Endothelial cell of umbilical vein (primary cell): ENCODE results near the gene RGPD4. TPM values are rescaled to one million over a fixed set of nuclear protein-coding genes. Genes with fewer than 3 reads are reported as not detected.

Source experiments
- BruUV-seq: library from RNA; stranded (reverse); fragments of 400-500 nt; replicated peaks from 2 replicates; lab custom pipeline; 2021; lab: Mats Ljungman, UMichigan
- CTCF ChIA-PET: fragments of 300-600, 350-600 bp; sonication (Branson Sonifier 250); formaldehyde crosslinking; loops from one replicate; lab custom pipeline; 2021; ENCODE audit warnings: antibody characterized with exemption, inconsistent platforms; lab: Charles Lee
- POLR2A ChIA-PET: fragments of 300-600, 350-600 bp; sonication (Branson Sonifier 250); formaldehyde crosslinking; loops from one replicate; lab custom pipeline; 2021; ENCODE audit warnings: antibody characterized with exemption, inconsistent platforms; lab: Charles Lee
- DNase-seq: peaks from one replicate; pipeline ENCODE4 v3.0.0-alpha.2; 2011; ENCODE audit warnings: low read depth, low spot score
- FAIRE-seq: peaks from 2 replicates; lab custom pipeline; 2011; peaks lifted over from hg19 to GRCh38; lab: Jason Lieb, UNC
- H2AFZ ChIP-seq: 2 replicates; pipeline ENCODE4 v1.6.0; 2012; ENCODE audit warnings: low read depth, low read length, control low read depth, inconsistent platforms
- H3K27ac ChIP-seq: 2 replicates; pipeline ENCODE4 v1.5.1; 2011; ENCODE audit warnings: low read depth, mild to moderate bottlenecking, control low read depth, low read length, moderate library complexity; ENCODE audit not compliant: insufficient read depth
- H3K27me3 ChIP-seq, 2 experiments: 2 replicates each; pipeline versions ENCODE4 v1.6.0 to v1.6.1; 2011; ENCODE audit warnings: low read length in 2 of 2, mixed read lengths in 1 of 2; ENCODE audit not compliant: control insufficient read depth in 2 of 2, insufficient read depth in 2 of 2
- H3K36me3 ChIP-seq, 2 experiments: 2 replicates in 1 of 2; 3 replicates in 1 of 2; pipeline ENCODE4 v1.5.1; 2011; ENCODE audit warnings: low read length in 2 of 2, mild to moderate bottlenecking in 1 of 2, moderate library complexity in 1 of 2; ENCODE audit not compliant: control insufficient read depth in 2 of 2, insufficient read depth in 2 of 2; ENCODE audit errors: extremely low read depth in 1 of 2
- H3K4me1 ChIP-seq: 3 replicates; pipeline ENCODE4 v1.5.1; 2011; ENCODE audit warnings: mild to moderate bottlenecking, low read length; ENCODE audit not compliant: control insufficient read depth, insufficient read depth; ENCODE audit errors: extremely low read depth
- H3K4me2 ChIP-seq: 2 replicates; pipeline ENCODE4 v1.6.1; 2011; ENCODE audit warnings: low read length, control low read depth, mixed read lengths; ENCODE audit not compliant: insufficient read depth
- H3K4me3 ChIP-seq, 3 experiments: fragments of 200-600 bp in 1 of 3; sonication (generic), shearing (Covaris generic) in 1 of 3; replicated peaks in 1 of 3; 2 replicates each; pipeline ENCODE4 v1.5.1; 2011 to 2016; ENCODE audit warnings: control low read depth in 3 of 3, low read length in 3 of 3, mild to moderate bottlenecking in 2 of 3, inconsistent platforms in 1 of 3, low read depth in 1 of 3, moderate library complexity in 1 of 3; ENCODE audit not compliant: insufficient read depth in 1 of 3
- H3K79me2 ChIP-seq: 2 replicates; pipeline ENCODE4 v1.6.0; 2012; ENCODE audit warnings: low read length, inconsistent platforms; ENCODE audit not compliant: control insufficient read depth, insufficient read depth
- H3K9ac ChIP-seq: replicated peaks from 2 replicates; pipeline ENCODE3; 2011; ENCODE audit warnings: low read length, control low read depth; ENCODE audit not compliant: insufficient read depth; ENCODE audit errors: extremely low read depth
- H3K9me1 ChIP-seq: replicated peaks from 3 replicates; pipeline ENCODE4 v1.6.0; 2011; ENCODE audit warnings: mild to moderate bottlenecking, low read length; ENCODE audit not compliant: control insufficient read depth, insufficient read depth; ENCODE audit errors: extremely low read depth
- H3K9me3 ChIP-seq: replicated peaks from 2 replicates; pipeline ENCODE4 v1.5.1; 2012; ENCODE audit warnings: low read length, inconsistent platforms; ENCODE audit not compliant: control insufficient read depth, insufficient read depth
- H4K20me1 ChIP-seq: replicated peaks from 2 replicates; pipeline ENCODE3; 2011; ENCODE audit warnings: mild to moderate bottlenecking, low read length; ENCODE audit not compliant: control insufficient read depth, insufficient read depth; ENCODE audit errors: extremely low read depth
- CTCF ChIP-seq, 2 donors: IDR thresholded peaks; 1 replicate in 1 of 2; 2 replicates in 1 of 2; pipeline ENCODE4 v1.5.1; 2011; ENCODE audit warnings: low read length in 2 of 2, mild to moderate bottlenecking in 2 of 2, moderate library complexity in 2 of 2, control low read depth in 1 of 2, inconsistent platforms in 1 of 2, low read depth in 1 of 2; ENCODE audit not compliant: insufficient read depth in 1 of 2; ENCODE audit errors: extremely low read depth in 1 of 2
- EZH2 ChIP-seq: IDR thresholded peaks from 2 replicates; pipeline ENCODE4 v1.6.1; 2012; ENCODE audit warnings: borderline replicate concordance, low read depth, mild to moderate bottlenecking, moderate library complexity, low read length, inconsistent platforms; ENCODE audit not compliant: severe bottlenecking
- FOS ChIP-seq: IDR thresholded peaks from 2 replicates; pipeline ENCODE4 v1.6.1; 2011; ENCODE audit warnings: mild to moderate bottlenecking, low read length, moderate library complexity, borderline replicate concordance; ENCODE audit not compliant: insufficient read depth
- GATA2 ChIP-seq: IDR thresholded peaks from 2 replicates; pipeline ENCODE4 v1.7.0; 2011; ENCODE audit warnings: low read depth, mild to moderate bottlenecking, moderate library complexity, mixed read lengths, low read length; ENCODE audit not compliant: insufficient read length, insufficient read depth
- JUN ChIP-seq: IDR thresholded peaks from 2 replicates; pipeline ENCODE4 v1.6.1; 2011; ENCODE audit warnings: borderline replicate concordance, low read depth; ENCODE audit not compliant: insufficient read length, insufficient read depth
- MAX ChIP-seq: IDR thresholded peaks from 2 replicates; pipeline ENCODE4 v1.6.1; 2011; ENCODE audit not compliant: insufficient read depth, insufficient read length
- MYC ChIP-seq: IDR thresholded peaks from one replicate; pipeline ENCODE4 v1.6.1; 2011; ENCODE audit warnings: mild to moderate bottlenecking, low read depth, low read length
- POLR2A ChIP-seq: IDR thresholded peaks from 2 replicates; pipeline ENCODE4 v1.6.1; 2012; ENCODE audit warnings: low read depth, mild to moderate bottlenecking, control low read depth, low read length
- POLR2AphosphoS5 ChIP-seq: IDR thresholded peaks from 2 replicates; pipeline ENCODE4 v1.6.1; 2012; ENCODE audit warnings: low read depth, mild to moderate bottlenecking, control low read depth, low read length, moderate library complexity; ENCODE audit not compliant: insufficient read depth
- dilution Hi-C: fragments of 300-500 bp; cut with MboI; formaldehyde crosslinking; loops from one replicate; pipeline ENCODE4 v1.15.0; 2019; ENCODE audit warnings: low sequenced_read_pairs; ENCODE audit not compliant: extremely low pct_ligation_motif_present
- intact Hi-C: fragments of 100-400 bp; cut with micrococcal nuclease; formaldehyde crosslinking; loops from one replicate; pipeline ENCODE4 v1.10.0; 2022
- polyA plus RNA-seq, 4 experiments: library from polyadenylated mRNA; depleted of rRNA in 3 of 4; stranded (reverse) in 3 of 4; unstranded in 1 of 4; fragments of >200 nt; gene quantifications; 2 replicates each; pipeline versions ENCODE4 v1.2.1 to v1.2.3, GENCODE V29; 2011 to 2012; ENCODE audit warnings: missing spikeins in 1 of 4
- total RNA-seq: library from RNA; stranded (reverse); gene quantifications from 2 replicates; pipeline ENCODE4 v1.2.3, GENCODE V29; 2021

Gene RGPD4
- total and polyA plus RNA-seq, 2 donors (not counting 3 experiments of a cell fraction or from before 2014, with no cell fraction given) = not detected

GRCh38 chr2:107810734-107811133 is 16.0 kb upstream of the RGPD4 start:
- dilution Hi-C loops (no loop called here), intact Hi-C loops (no loop called here)
- no peak overlapping the region for H3K9ac ChIP-seq
- H3K4me3 ChIP-seq = no peak overlapping the region
- FAIRE-seq (no peak), DNase-seq (no peak)
- no peak overlapping the region for H2AFZ ChIP-seq
- H3K9me3 ChIP-seq = no peaks in the 10 kb centered on the region
- no peaks in the 10 kb centered on the region for H3K9me1 ChIP-seq
- no peaks in the 10 kb centered on the region for H4K20me1 ChIP-seq
- CTCF ChIA-PET = no interaction called here
- no peak for TF ChIP-seq MYC
- TF ChIP-seq GATA2 = no peak
- TF ChIP-seq POLR2AphosphoS5 = no peak
- H3K27me3 ChIP-seq = no peaks in the 10 kb centered on the region
- no peak overlapping the region for H3K27ac ChIP-seq
- H3K79me2 ChIP-seq = no peaks in the 10 kb centered on the region
- H3K4me2 ChIP-seq = no peak overlapping the region
- no peaks in the 10 kb centered on the region for H3K4me1 ChIP-seq
- no peaks in the 10 kb centered on the region for H3K36me3 ChIP-seq
- BruUV-seq = no TSS peak
- POLR2A ChIA-PET = no interaction called here

- FAIRE-seq = no peak
- Histone ChIP-seq H3K27ac (no peak overlapping the region), H3K79me2 (no peaks in the 10 kb centered on the region), H3K9me3 (no peaks in the 10 kb centered on the region), H3K27me3 (no peaks in the 10 kb centered on the region), H4K20me1 (no peaks in the 10 kb centered on the region), H3K9me1 (no peaks in the 10 kb centered on the region), H3K9ac (no peak overlapping the region), H3K36me3 (no peaks in the 10 kb centered on the region), H3K4me1 (no peaks in the 10 kb centered on the region), H3K4me3 (no peak overlapping the region), H2AFZ (no peak overlapping the region), H3K4me2 (no peak overlapping the region)
- BruUV-seq = no TSS peak
- dilution Hi-C loops = no loop called here
- DNase-seq = no peak
- CTCF ChIA-PET = no interaction called here
- intact Hi-C loops = no loop called here
- POLR2A ChIA-PET = no interaction called here
- TF ChIP-seq MYC (no peak), EZH2 (no peak), POLR2AphosphoS5 (no peak), POLR2A (no peak), FOS (no peak), MAX (no peak), JUN (no peak), GATA2 (no peak), CTCF (IDR thresholded peaks at IDR 0.05; ENCODE audit: extremely low read depth in 1 of 2, insufficient read depth in 1 of 2, low read depth in 1 of 2, low read length in 2 of 2) (no peak)
Observed at GRCh38 chr2:107811411-107811810, 15.3 kb upstream of the RGPD4 start.
